Lower leg skin (tissue), 3 donors: ENCODE measurements around the gene MAJIN.

Source experiments
- CTCF ChIP-seq, 3 donors: fragments of 450-650 bp; IDR thresholded peaks; one replicate each; pipeline ENCODE4 v1.5.1; 2016; ENCODE audit warnings: antibody characterized with exemption in 3 of 3, mild to moderate bottlenecking in 3 of 3, moderate library complexity in 2 of 3
- POLR2A ChIP-seq, 2 donors: fragments of 450-650 bp; IDR thresholded peaks; one replicate each; pipeline ENCODE4 v1.6.1; 2016 to 2017; ENCODE audit warnings: antibody characterized with exemption in 2 of 2, mild to moderate bottlenecking in 1 of 2, moderate library complexity in 1 of 2

GRCh38 chr11:64916040-64916774, 55.7 kb downstream of the MAJIN start:
- TF ChIP-seq POLR2A (IDR thresholded peaks at IDR 0.05) (no peak), CTCF (IDR thresholded peaks at IDR 0.05) (no peak)
